Pons (tissue), 1 donor: ENCODE measurements around the gene DCP1B.
A peak's percentile ranks its signal among the peaks of the same experiment; 100 is the strongest.

Experiments used
- DNase-seq: peaks from one replicate; pipeline ENCODE4 v3.0.0-alpha.2; 2016; ENCODE audit warnings: low spot score

The DCP1B gene

GRCh38 chr12:1919763-1920162 is 84.5 kb downstream of the DCP1B start:
- DNase-seq, result no peak

DNA sequence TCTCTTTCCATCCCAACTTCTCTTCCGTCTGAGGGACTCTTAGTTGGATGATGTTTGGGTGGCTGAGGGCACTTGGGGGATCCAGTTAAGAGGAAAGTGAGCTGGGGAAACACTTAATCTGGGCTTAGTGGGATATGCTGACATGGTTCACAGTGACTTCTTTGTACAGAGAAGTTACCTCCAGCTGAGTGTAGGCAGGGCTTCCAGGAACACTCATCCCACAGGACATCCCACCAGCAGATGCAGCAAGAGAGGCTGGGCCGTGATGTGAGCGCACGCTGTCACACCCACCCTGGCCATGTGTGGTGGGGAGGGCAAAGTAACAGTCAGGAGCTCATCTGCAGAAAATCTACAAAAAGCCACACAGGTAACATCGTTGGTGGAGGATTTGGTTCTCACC is 85.0 kb downstream of the DCP1B start:
- no peak for DNase-seq

DNA sequence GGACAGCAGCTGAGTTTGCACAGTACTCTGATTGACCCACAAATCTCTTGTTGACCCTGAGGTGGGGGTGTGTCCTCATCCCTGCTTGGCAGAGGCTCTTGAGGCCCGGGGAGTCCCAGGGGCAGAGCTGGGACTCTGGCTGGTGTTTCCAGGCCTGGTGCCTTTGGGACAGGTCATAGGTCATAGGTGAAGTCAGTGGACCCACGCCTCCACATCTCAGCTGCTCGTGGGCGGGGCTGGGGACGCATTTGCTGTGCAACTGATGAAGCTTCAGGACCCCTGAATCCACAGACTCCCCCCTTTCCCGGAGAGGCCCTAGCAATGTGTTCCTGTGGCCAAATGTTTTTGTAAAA is 85.4 kb downstream of the DCP1B start:
- DNase-seq, result no peak

- DNase-seq, result no peak
These were observed 86.0 kb downstream of the DCP1B start, which contains the start of gene CACNA2D4 for GRCh38 chr12:1918081-1918883. Gene CACNA2D4 (minus strand): TSS chr12:1918652. CDS start chr12:1918473, 179 bp downstream.

DNA sequence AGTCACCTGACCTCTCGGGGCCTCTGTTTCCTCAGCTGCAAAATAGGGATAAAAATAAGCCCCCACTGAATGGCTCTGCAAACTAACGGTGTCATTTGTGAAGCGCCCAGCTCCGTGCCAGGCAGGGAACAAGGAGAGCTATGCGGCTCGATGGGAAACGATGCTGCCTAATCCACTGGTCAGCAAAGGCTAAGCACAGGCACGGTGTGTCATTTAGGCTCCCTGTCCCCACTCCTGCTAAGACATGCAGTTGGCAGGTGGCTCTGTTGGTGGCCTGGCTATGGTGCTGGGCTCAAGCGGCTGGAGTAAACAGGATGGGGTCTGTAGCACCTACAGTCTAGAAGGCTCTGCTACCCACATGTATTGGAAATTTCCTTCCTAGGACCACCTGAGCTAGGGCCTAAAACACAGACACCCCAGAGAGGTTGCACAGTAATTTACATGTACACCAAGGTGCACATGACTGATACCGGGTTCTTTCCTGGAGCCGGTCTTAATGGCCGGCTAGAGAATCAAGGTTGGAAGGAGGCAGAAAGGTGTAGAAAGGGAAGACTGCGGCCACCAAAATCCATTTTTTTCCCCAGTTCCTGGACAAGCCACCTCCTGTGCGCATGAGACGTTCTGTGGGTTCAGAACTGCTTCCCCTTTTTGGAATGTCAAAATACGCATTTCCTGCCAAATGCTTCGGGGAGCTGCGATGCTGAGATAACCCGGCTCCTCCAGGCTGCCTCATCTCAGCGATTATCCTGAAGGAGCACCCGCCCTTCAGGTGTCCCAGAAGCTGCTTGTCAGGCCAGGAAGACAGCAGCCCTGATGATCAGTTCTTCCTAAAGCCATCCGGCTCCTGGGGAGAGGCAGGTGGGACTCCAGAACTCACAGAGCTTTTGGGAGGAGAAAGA is 86.8 kb downstream of the DCP1B start:
- DNase-seq, result peak; percentile 60

DNA sequence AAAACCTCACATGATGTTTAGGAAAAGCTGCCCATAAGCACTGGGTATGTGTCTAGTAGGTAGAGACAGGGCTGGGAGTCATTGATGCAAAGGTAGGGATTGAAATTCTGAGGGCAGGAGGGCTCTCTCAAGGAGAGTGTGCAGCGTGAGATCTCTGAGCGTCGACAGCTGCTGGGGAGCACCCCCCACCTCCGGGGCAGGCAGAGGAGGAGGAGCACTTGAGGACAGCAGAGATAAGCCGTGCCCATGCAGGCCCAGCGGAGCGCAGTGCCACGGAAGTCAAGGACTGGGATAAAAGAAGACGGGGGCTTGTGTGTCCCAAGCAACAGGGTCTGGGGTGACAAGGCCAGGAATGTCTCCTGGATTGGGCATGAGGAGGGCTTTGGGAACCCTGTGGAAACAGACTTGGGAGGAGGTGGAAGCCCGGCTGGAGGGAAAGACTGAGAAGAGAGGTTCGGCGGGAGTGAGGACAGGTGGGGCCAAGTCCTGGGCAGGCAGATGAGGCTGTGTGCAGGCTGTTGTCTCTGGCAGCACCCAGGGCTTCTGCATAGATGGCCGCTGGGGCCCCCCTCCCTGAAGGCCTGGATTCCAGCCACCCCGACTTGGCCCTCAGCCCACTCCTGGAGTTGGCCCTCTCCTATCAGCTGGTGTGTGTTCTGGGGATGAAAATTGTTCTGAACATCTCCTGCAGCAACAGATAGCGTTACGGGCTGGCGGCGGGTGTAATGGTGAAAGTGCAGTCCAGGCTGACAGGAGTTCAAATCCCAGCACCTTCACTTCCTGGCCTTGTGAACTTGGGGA is 87.7 kb downstream of the DCP1B start:
- DNase-seq, result no peak

DNA sequence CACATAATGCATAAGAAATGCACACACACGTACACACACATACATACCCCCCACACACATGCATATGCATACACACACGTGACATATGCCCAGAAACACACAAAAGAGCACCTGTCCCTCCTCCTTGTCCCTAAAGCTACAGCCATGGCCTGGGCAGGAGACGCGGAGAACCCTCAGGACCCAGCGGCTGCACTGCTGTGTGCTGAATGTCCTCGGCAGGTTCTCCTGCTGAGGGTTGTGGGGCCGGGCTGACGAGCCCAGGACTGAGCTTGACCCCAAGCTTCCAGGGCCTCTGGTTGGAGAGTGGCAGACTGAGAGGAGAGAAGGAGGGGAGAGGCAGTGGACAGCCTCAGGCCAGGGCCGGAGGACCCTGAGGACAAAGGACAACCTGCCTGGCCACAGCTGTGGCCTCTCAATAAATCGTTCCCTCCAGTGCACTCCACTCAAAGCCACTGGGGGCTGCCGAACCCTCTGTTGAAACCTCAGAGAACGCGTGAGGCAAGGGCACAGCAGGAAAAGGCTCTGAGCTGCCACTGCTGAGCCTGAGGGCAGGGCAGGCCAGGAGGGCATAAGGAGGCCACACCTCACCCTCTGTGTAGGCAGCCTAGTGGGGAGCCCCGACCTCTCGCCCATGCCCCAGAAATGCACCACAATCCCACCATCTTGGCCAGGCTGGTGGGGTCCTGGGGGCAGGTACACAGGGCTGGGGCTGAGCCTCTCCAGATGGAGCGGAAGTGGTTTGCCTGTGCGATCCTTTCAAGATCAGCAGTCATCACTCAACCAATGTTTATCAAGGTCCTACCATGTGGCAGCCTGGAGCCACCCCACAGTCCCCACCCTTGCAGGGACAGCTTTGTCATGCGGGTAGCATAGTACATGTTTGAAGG is 88.9 kb downstream of the DCP1B start:
- no peak for DNase-seq

GRCh38 chr12:1914114-1914911 is 89.9 kb downstream of the DCP1B start:
- DNase-seq, result no peak

GRCh38 chr12:1913377-1914113 is 90.7 kb downstream of the DCP1B start:
- DNase-seq, result no peak

DNA sequence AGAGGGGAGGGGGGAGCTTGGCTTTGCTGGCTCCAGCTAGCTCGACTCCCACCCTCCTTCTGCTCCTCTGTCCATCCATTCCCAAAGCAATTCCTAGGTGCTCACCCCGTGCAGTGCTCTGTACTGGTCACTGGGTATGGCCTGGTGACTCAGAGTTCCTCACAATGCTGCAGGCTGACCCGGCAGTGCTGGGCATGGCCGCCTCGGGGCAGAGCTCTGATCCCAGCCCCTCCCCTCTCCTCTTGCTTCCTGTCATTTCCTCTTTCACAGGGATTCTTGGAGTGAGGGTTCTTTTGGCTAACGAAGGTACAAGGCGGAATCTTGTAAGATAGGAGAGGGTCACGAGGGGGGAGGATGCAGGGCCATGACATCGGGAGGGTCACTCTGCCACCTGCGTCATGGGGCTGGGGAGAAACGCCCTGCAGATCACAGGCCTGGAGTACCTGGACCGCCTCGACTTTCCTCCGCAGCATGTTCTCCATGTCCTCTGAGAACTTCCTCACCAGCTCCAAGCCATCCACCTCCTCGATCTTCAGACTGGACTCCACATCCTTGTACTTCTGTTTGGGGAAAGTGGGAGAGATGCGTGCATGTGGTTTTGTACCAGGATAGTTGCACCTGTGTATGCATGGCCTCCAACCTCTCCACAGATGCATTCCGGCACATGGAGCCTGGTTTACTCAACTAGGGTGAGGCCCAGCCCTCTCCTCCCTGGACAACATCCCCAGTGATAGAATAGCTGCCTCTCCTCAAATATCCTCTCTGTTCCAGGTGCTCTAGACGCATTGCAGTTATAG is 91.5 kb downstream of the DCP1B start:
- no peak for DNase-seq

DNA sequence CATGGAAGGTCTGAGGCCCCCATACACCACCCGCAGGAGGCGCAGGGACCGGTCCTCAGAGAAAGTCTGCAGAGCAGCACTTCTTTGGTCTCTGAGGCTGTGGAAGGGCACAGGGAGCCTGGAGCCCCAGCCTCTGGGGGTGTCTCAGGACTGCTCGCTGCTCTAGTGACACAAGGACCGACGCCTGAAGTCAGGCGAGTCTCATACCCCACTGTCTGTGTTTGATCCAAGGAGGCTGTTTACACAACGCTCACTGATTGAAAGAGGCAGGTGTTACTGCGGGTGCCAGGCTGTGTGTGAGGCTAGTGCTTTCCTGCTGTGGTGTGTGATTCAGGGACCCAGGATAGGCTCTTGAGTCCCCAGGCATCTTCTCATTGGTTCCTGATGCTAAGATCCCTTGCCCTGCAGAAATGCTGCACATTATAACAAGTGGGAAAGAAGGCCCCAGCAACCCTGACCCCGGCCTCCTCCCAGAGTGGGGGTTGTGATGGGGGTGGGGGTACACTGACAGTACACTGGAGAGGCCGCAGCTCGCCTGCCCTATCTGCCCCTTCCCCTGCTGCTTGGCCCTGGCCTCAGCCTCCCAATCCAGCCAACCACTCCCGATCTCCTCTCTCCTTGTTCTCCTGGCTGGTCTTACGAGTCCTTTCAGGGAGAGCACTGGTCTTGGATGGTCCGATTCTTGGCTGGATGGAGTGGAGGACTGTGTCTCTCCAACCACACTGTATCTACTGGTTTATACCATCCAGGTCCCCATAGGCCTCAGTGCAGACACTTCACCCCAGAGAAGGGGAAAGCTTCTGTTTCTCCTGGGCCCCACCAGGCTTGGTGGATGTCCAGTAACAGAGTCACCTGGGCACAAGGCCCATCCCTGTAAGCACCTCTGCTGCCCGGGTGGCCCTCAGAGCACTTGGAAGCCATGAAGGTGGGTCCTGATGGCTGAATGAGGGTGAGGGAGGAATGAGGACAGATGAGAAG is 92.4 kb downstream of the DCP1B start:
- no peak for DNase-seq

DNA sequence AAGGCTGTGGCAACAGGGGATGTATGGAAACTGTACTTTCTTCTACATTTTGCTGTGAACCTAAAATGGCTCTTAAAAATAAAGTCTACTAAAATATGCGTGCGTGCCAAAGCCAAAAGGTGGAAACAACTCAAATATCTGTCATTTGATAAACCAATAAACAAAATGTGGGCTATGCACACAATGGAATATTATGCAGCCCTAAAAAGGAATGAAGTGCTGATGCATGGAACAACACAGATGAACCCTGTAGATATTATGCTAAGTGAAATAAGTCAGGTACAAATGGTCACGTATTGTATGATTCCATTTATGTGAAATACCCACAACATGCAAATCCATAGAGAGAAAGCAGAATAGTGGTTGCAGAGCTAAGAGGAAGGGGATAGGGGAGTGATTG is 93.8 kb downstream of the DCP1B start:
- no peak for DNase-seq

DNA sequence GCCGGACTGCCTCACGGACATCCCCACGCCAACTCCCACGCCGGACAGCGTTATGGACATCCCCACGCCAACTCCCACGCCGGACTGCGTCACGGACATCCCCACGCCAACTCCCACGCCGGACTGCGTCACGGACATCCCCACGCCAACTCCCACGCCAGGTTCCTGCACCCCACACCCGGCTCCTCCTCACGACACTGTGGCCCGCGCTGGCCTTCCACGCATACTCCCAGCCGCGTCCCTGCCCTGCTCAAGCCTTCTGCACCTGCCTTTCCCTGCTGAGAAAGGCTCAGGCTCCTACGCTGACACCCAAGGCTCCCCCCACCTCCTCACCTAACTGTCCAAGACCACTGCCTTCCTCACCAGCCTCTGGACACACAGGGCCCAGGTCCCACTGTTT is 95.5 kb downstream of the DCP1B start:
- no peak for DNase-seq

DNA sequence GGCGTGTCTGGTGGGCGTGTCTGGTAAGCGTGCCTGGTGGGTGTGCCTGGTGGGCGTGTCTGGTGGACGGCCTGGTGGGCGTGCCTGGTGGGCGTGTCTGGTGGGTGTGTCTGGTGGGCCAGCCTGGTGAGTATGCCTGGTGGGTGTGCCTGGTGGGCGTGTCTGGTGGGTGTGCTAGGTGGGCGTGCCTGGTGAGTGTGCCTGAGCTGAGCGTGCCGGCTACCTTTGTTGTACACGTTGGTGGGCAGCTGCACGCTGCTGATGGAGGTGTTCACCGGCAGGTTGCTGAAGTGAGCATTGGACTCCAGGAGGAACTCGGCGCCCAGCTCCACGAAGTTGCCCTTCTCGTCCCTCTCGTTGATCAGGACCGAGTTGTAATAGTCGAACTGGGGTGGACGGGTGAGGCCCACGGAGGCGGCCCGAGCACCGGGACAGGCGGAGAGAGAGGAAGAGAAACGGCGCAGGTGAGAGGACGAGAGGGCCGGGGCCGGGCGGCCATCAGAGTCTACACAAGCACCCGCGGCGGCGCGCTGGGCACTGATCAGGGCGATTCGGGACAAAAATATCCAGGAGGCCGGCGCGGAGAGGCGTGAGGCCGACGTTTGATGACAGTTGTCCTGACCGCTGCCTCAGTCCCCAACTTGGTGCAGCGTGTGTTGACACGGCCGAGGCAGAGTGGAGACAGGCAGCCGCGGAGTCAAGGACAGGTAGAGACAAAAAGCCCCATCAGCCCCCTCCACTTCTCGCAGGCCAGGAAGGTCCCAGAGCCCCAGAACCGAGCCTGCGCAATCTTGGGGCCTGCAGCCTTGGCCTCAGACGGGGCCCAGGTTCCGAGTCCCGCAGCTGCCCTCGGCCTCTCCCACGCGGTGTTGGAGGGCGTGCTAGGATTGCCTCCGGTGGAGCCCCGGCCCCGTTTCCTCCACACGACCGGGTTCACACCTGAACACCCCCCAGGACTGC is 96.3 kb downstream of the DCP1B start:
- no peak for DNase-seq

DNA sequence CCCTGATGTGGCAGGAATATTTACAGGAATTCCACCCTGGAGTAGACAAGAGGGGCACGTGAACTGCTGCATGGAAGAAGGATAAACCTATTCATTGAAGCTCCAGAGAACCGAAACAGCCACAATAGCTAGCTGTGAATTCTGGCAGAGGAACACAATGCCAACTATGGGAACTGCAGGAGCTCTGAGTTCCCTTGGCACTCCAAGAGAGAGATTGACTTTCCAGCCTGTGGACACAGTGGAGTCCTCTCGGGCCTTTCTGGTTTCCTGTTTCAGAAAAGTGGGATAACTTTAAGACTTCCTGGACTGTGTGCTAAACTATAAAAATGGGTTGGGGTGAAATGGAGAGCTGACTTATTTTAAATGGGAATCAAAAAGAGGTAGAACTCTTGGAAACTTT is 97.7 kb downstream of the DCP1B start:
- no peak for DNase-seq

- no peak for DNase-seq
These were observed 99.4 kb downstream of the DCP1B start for GRCh38 chr12:1904875-1905274.

- DNase-seq, result no peak
These were observed 107.3 kb downstream of the DCP1B start for GRCh38 chr12:1896964-1897363.
